SK-N-MC (cell line): ENCODE measurements around the gene TAS2R10.

Source experiments
- EZH2 ChIP-seq: fragments of 200-600 bp; sonication (generic); IDR thresholded peaks from one replicate; pipeline ENCODE4 v1.6.1; 2017; ENCODE audit warnings: antibody characterized with exemption
- FOXP2 ChIP-seq: optimal IDR thresholded peaks from 2 replicates; pipeline ENCODE3; 2011; ENCODE audit warnings: mild to moderate bottlenecking, moderate library complexity; ENCODE audit not compliant: insufficient read depth; ENCODE audit errors: extremely low read length, control extremely low read depth
- POLR2AphosphoS5 ChIP-seq: IDR thresholded peaks from 2 replicates; pipeline ENCODE4 v1.6.1; 2012; ENCODE audit warnings: mild to moderate bottlenecking, low read depth, low read length, borderline replicate concordance

DNA sequence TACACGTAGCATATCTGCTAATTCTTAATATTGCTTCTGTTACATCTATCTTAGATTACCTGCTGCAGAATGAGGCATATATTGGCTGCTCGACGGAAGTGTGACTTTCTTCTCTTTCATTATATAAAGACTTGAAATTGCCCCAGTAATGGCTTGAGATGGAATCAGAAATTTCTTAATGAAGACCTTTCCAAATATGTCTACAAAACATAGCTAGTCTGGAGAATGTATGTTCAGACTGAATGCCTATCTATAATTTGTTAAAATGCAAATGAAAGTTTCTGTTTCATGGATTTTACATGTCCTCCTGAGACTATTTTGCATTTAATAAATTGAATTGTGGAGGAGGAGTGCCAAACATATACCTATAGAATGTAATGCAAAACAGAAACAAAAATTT is at the start of gene TAS2R10:
- TF ChIP-seq EZH2 (no peak), POLR2AphosphoS5 (no peak), FOXP2 (no peak)
